ENCODE results near the gene ARCN1.

Gene ARCN1

GRCh38 chr11:118544647-118545010, 27.6 kb upstream of the ARCN1 start:
- no peak for DNase-seq (ENCODE audit: low read depth)
- H3K4me3 ChIP-seq (ENCODE audit: low read depth, low read length) = no peak overlapping the region
- no peak for TF ChIP-seq CTCF (IDR thresholded peaks at IDR 0.05; ENCODE audit: insufficient read depth, low read depth, low read length, missing control alignments)

- no peak for DNase-seq (ENCODE audit: low read depth)
- no peak for TF ChIP-seq CTCF (IDR thresholded peaks at IDR 0.05; ENCODE audit: insufficient read depth, low read depth, low read length, missing control alignments)
- no peak overlapping the region for H3K4me3 ChIP-seq (ENCODE audit: low read depth, low read length)
Measured at GRCh38 chr11:118545533-118545932, 26.7 kb upstream of the ARCN1 start.

- H3K4me3 ChIP-seq (ENCODE audit: low read depth, low read length) = no peak overlapping the region
- TF ChIP-seq CTCF (IDR thresholded peaks at IDR 0.05; ENCODE audit: insufficient read depth, low read depth, low read length, missing control alignments) = no peak
- DNase-seq (ENCODE audit: low read depth) = no peak
Measured at GRCh38 chr11:118547132-118547531, 25.1 kb upstream of the ARCN1 start.

- TF ChIP-seq CTCF (IDR thresholded peaks at IDR 0.05; ENCODE audit: insufficient read depth, low read depth, low read length, missing control alignments) = no peak
- no peak for DNase-seq (ENCODE audit: low read depth)
- H3K4me3 ChIP-seq (ENCODE audit: low read depth, low read length) = no peak overlapping the region
Measured at GRCh38 chr11:118552341-118552740, 19.9 kb upstream of the ARCN1 start.

GRCh38 chr11:118560806-118561205, 11.4 kb upstream of the ARCN1 start:
- no peak for DNase-seq (ENCODE audit: low read depth)
- no peak for TF ChIP-seq CTCF (IDR thresholded peaks at IDR 0.05; ENCODE audit: insufficient read depth, low read depth, low read length, missing control alignments)
- no peak overlapping the region for H3K4me3 ChIP-seq (ENCODE audit: low read depth, low read length)

- no peak for DNase-seq (ENCODE audit: low read depth)
- no peak overlapping the region for H3K4me3 ChIP-seq (ENCODE audit: low read depth, low read length)
- TF ChIP-seq CTCF (IDR thresholded peaks at IDR 0.05; ENCODE audit: insufficient read depth, low read depth, low read length, missing control alignments) = no peak
Measured at GRCh38 chr11:118565051-118565450, 7.2 kb upstream of the ARCN1 start.

GRCh38 chr11:118569670-118570069, 2.5 kb upstream of the ARCN1 start:
- DNase-seq (ENCODE audit: low read depth) = no peak
- no peak overlapping the region for H3K4me3 ChIP-seq (ENCODE audit: low read depth, low read length)
- no peak for TF ChIP-seq CTCF (IDR thresholded peaks at IDR 0.05; ENCODE audit: insufficient read depth, low read depth, low read length, missing control alignments)
